ENCODE data around the gene RPS16.

RPS16 gene

GRCh38 chr19:39417463-39418181 is 18.1 kb downstream of the RPS16 start:
- DNase-seq = no peak

GRCh38 chr19:39416152-39417120 is 19.3 kb downstream of the RPS16 start:
- DNase-seq = no peak

- DNase-seq = no peak
These were observed 20.4 kb downstream of the RPS16 start for GRCh38 chr19:39415111-39416046.

- no peak for DNase-seq
These were observed 21.7 kb downstream of the RPS16 start for GRCh38 chr19:39413911-39414608.

GRCh38 chr19:39413272-39413910 is 22.4 kb downstream of the RPS16 start:
- DNase-seq = peak; percentile 53

- DNase-seq = no peak
These were observed 22.9 kb downstream of the RPS16 start for GRCh38 chr19:39412867-39413271.

GRCh38 chr19:39412100-39412866 is 23.5 kb downstream of the RPS16 start, which contains the start of gene PLEKHG2:
PLEKHG2 (plus strand) TSS chr19:39412669; CDS start chr19:39414087, 1,418 bp downstream.
- DNase-seq = peak; percentile 98

- DNase-seq = peak; percentile 93
These were observed 24.0 kb downstream of the RPS16 start for GRCh38 chr19:39411832-39412099.

- DNase-seq = peak; percentile 72
These were observed 24.5 kb downstream of the RPS16 start for GRCh38 chr19:39411081-39411831.

- DNase-seq = no peak
These were observed 25.0 kb downstream of the RPS16 start for GRCh38 chr19:39410831-39411080.

- DNase-seq = peak; percentile 89
These were observed 25.5 kb downstream of the RPS16 start for GRCh38 chr19:39410017-39410830.

- peak; percentile 95 for DNase-seq
These were observed 26.3 kb downstream of the RPS16 start for GRCh38 chr19:39409208-39410016.

- DNase-seq = peak; percentile 73
These were observed 27.1 kb downstream of the RPS16 start for GRCh38 chr19:39408392-39409207.

GRCh38 chr19:39407660-39408391 is 27.9 kb downstream of the RPS16 start:
- peak; percentile 75 for DNase-seq

GRCh38 chr19:39407410-39407659 is 28.4 kb downstream of the RPS16 start:
- DNase-seq = no peak

- DNase-seq = peak; percentile 94
These were observed 28.9 kb downstream of the RPS16 start, which contains the start of gene ZFP36 for GRCh38 chr19:39406656-39407409. ZFP36 (plus strand) TSS chr19:39406847; CDS start chr19:39406905, 58 bp downstream.

Measured in CD4-positive, alpha-beta T cell treated with Interleukin-12 subunit alpha and Interleukin-12 subunit beta, for 1 hour (primary cell).